Measurements from ENCODE around the gene ATP6V1B1.
"Not testable (repeated sequence)": the region's sequence is repeated elsewhere in the genome, so short reads cannot be mapped to it uniquely, and the experiment has no call there.

Gene ATP6V1B1

GRCh38 chr2:70992945-70993853, 57.5 kb downstream of the ATP6V1B1 start:
- DNase-seq: no peak

GRCh38 chr2:70994009-70994698, 58.5 kb downstream of the ATP6V1B1 start:
- peak; percentile 74 to 85 (median 74) for DNase-seq

- DNase-seq: peak; percentile 91 to 97 (median 95)
Measured at GRCh38 chr2:70994699-70995425, 59.2 kb downstream of the ATP6V1B1 start, which contains the start of gene TEX261. Gene TEX261 (minus strand): TSS chr2:70994873. CDS start chr2:70994757, 116 bp downstream.

DNA sequence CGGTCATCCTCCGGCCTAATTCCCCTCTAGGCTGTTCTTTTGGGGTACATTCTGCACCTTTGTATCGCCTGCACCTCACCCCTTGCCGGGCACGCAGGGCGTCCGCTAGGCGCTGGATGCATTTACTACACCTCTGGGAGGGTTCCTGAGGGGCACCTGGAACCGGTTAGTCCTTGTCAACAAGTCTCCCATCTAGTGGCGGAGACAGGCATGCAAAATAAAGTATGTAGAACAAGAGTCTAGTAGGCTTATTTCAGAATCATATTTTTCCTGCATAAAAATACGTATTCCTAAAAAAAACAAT, 59.7 kb downstream of the ATP6V1B1 start:
- DNase-seq: peak in 2 of 3 donors; percentile 18 to 37

- not testable (repeated sequence) for DNase-seq
Measured at GRCh38 chr2:70998885-70999284, 63.2 kb downstream of the ATP6V1B1 start.

- DNase-seq: no peak
Measured at GRCh38 chr2:70999362-70999761, 63.7 kb downstream of the ATP6V1B1 start.

GRCh38 chr2:70999931-71000330, 64.2 kb downstream of the ATP6V1B1 start:
- DNase-seq: not testable (repeated sequence)

DNA sequence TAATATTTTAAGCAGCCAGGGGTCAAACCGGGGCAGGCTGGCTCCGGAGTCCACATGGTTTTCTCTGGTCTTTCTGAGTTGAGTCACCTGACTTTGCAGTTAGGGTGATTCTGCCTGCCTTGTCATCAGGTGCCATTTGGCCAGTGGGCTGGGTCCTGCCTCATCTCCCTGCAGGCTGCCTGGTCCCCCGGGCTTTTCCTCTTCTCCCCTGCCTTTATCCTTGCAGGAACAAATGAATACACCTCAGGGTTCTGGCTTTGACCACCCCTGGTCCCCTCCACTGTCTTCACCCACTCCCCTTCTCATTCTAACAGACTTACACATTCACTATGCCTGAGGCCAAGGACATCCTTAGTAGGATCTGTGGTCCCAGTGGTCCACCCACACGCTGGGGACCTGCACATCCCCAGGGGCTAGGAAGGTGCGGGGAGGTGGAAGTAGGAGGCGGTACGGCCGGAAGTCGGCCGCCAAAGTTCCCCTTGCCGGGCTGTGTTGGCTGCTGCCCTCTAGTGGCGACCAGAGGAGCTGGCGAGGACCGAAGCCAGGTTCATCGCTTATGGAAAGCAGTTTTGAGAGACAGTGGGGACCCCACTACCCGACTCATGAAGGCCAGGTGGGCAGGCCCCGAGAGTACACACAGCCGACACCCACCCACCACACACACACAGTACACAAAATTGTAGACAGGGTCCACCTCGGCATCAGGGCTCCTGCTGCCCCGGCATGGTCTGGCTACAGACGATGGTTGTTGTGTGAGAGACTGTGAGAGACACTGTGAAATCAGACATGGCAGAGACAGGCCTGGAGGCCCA, 65.3 kb downstream of the ATP6V1B1 start:
- peak; percentile 75 to 85 (median 85) for DNase-seq

GRCh38 chr2:71001592-71001927, 65.9 kb downstream of the ATP6V1B1 start:
- DNase-seq: no peak

DNA sequence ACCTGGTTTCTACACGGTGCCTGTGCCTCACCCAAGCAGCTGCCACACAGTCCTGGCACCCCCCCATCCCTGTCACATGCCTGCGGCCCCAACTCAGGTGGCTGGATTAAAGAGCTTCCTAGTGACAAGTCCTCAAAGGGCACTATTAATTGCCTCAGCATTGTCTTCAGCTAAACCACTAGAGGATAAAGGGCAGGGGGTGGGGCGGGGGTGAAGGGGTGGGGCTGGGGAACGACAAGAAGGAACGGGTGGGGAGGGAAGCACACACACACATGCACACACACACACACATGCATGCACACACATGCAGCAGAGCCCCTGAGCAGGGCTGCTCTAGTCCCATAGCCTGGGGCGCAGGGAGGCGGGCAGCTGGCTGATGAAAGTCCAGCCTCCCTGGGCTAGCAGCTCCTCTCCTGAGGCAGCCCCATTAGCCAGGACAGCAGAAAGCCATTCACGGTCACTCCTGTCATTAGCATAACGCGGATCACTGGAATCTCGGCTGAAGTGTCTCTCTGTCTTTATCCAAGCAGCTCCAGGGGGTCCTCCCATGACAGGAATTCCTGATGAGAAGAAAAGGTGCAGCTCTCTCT, 66.4 kb downstream of the ATP6V1B1 start:
- DNase-seq: no peak

GRCh38 chr2:71003396-71003795, 67.7 kb downstream of the ATP6V1B1 start:
- DNase-seq: no peak

- DNase-seq: no peak
Measured at GRCh38 chr2:71003966-71004755, 68.5 kb downstream of the ATP6V1B1 start.

DNA sequence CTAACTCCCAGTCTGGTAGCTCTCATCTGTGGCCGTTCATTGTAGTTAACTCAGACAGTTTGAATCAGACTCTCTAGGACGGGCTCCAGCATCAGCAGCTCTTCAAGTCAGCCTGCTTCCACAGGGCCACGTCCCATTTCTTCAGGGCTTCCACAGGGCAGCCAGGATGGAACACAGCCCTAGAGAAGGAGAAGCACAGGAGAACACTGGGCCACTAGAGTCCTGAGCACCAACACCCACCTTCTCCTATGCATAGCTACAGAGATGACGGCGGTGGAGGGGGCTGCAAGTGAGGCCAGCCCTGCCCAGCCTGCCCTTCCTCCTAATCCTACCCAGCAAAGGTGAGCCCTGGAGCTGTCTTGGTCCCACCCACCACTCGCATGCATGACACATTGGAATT, 69.2 kb downstream of the ATP6V1B1 start:
- DNase-seq: no peak

GRCh38 chr2:71005271-71006202, 69.8 kb downstream of the ATP6V1B1 start:
- DNase-seq: no peak

GRCh38 chr2:71006323-71006722, 70.6 kb downstream of the ATP6V1B1 start:
- no peak for DNase-seq

GRCh38 chr2:71006955-71007799, 71.5 kb downstream of the ATP6V1B1 start:
- no peak for DNase-seq

DNA sequence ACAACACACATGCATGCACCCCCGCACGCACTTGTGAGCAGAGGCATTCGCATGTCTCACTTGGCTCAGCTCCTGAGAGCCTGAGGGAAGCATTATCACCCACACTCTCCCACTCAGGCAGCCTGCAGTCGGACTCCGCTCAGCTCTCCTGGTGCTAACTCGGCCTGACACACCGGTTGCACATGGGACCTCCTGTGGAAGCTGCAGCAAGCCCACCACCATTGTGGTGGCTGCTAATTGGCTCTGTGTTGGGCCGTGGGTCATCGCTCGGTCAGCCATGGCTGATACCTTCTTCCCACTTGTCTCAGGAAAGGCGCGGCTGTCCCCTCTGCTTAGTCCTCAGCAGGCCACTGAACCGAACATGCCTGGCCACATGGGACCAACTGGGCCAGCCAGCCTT, 72.6 kb downstream of the ATP6V1B1 start:
- DNase-seq: no peak

DNA sequence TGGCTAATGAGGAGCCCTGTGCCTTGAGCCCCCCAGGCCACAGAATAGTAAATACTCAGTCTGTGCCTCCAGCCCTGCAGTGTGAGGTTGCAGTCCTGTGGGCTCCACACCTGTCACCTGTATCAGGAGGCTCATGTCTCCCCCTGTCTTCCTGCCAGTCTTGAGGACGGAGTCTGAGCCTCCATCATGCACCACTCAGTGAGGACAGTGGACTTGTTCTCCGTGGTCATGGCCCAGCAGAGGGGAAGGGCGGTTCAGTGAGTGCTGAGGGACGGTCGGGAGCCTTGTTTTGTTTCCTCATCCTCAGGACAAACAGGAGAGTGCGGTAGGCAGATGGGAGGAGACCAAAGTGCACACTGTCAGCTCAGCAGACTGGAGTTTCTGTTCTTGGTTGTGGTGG, 76.1 kb downstream of the ATP6V1B1 start:
- DNase-seq: not testable (repeated sequence)

Data from suppressor macrophage treated with lipopolysaccharide for 1 hour (primary cell).